ENCODE results near the gene AMIGO1. TPM values are rescaled to one million over a fixed set of nuclear protein-coding genes. Genes with fewer than 3 reads are reported as not detected.

The AMIGO1 gene
- total RNA-seq, 3 donors from 2014 or later (not counting 1 experiment from before 2014, with no cell fraction given): 5.0 to 10.7 (median 7.8) TPM

GRCh38 chr1:109488696-109489095 lies 20.8 kb downstream of the AMIGO1 start:
- Mint-ChIP-seq H3K4me3 (no peak overlapping the region), H3K4me1 (peaks cover 9 to 22% of the 10 kb centered on the region in 2 donors), H3K27me3 (ENCODE audit: low read depth in 2 of 2) (no peaks in the 10 kb centered on the region), H3K27ac (no peak overlapping the region), H3K36me3 (no peaks in the 10 kb centered on the region), H3K9me3 (no peaks in the 10 kb centered on the region)
- no peaks in the 10 kb centered on the region for H3K27me3 ChIP-seq (ENCODE audit: control insufficient read depth, insufficient read depth, low read length)
- H3K27ac ChIP-seq (ENCODE audit: low read length): no peak overlapping the region
- WGBS (ENCODE audit: insufficient coverage): 96% methylated on average over 12 of the region's 12 CpGs
- intact Hi-C loops (cut with micrococcal nuclease): no loop called here
- peaks cover 23% of the 10 kb centered on the region for H3K4me1 ChIP-seq (ENCODE audit: control insufficient read depth, insufficient read depth, low read length)
- DNase-seq: no peak
- no peak for ATAC-seq
- no peaks in the 10 kb centered on the region for H3K36me3 ChIP-seq (ENCODE audit: control insufficient read depth, insufficient read depth, low read length)
- H3K9me3 ChIP-seq (ENCODE audit: control insufficient read depth, insufficient read depth, low read length): no peaks in the 10 kb centered on the region
- no peak overlapping the region for H3K4me3 ChIP-seq (ENCODE audit: low read length)
- TF ChIP-seq CTCF (IDR thresholded peaks at IDR 0.05): no peak

GRCh38 chr1:109488201-109488600 lies 21.3 kb downstream of the AMIGO1 start:
- WGBS (ENCODE audit: insufficient coverage): 98% methylated on average over 5 of the region's 5 CpGs
- DNase-seq (no peak), ATAC-seq (no peak)
- H3K27ac ChIP-seq (ENCODE audit: low read length): no peak overlapping the region
- H3K9me3 ChIP-seq (ENCODE audit: control insufficient read depth, insufficient read depth, low read length): no peaks in the 10 kb centered on the region
- TF ChIP-seq CTCF (IDR thresholded peaks at IDR 0.05): no peak
- no peaks in the 10 kb centered on the region for H3K27me3 ChIP-seq (ENCODE audit: control insufficient read depth, insufficient read depth, low read length)
- no peaks in the 10 kb centered on the region for H3K27me3 Mint-ChIP-seq (ENCODE audit: low read depth in 2 of 2)
- H3K9me3 Mint-ChIP-seq: no peaks in the 10 kb centered on the region
- no peaks in the 10 kb centered on the region for H3K36me3 Mint-ChIP-seq
- no peak overlapping the region for H3K4me3 Mint-ChIP-seq
- H3K4me1 Mint-ChIP-seq: peaks cover 13 to 26% of the 10 kb centered on the region in 2 donors
- intact Hi-C loops (cut with micrococcal nuclease): no loop called here
- no peak overlapping the region for H3K4me3 ChIP-seq (ENCODE audit: low read length)
- no peak overlapping the region for H3K27ac Mint-ChIP-seq
- no peaks in the 10 kb centered on the region for H3K36me3 ChIP-seq (ENCODE audit: control insufficient read depth, insufficient read depth, low read length)
- peaks cover 22% of the 10 kb centered on the region for H3K4me1 ChIP-seq (ENCODE audit: control insufficient read depth, insufficient read depth, low read length)

- Histone ChIP-seq H3K9me3 (ENCODE audit: control insufficient read depth, insufficient read depth, low read length) (no peaks in the 10 kb centered on the region), H3K27ac (ENCODE audit: low read length) (no peak overlapping the region), H3K36me3 (ENCODE audit: control insufficient read depth, insufficient read depth, low read length) (no peaks in the 10 kb centered on the region), H3K4me3 (ENCODE audit: low read length) (no peak overlapping the region), H3K4me1 (ENCODE audit: control insufficient read depth, insufficient read depth, low read length) (peaks cover 22% of the 10 kb centered on the region), H3K27me3 (ENCODE audit: control insufficient read depth, insufficient read depth, low read length) (no peaks in the 10 kb centered on the region)
- Mint-ChIP-seq H3K27ac (no peak overlapping the region), H3K9me3 (no peaks in the 10 kb centered on the region), H3K4me3 (no peak overlapping the region), H3K27me3 (ENCODE audit: low read depth in 2 of 2) (no peaks in the 10 kb centered on the region), H3K4me1 (peaks cover 22 to 30% of the 10 kb centered on the region in 2 donors), H3K36me3 (no peaks in the 10 kb centered on the region)
- ATAC-seq (no peak), DNase-seq (no peak)
- intact Hi-C loops (cut with micrococcal nuclease): no loop called here
- 96% methylated on average over 5 of the region's 5 CpGs for WGBS (ENCODE audit: insufficient coverage)
- TF ChIP-seq CTCF (IDR thresholded peaks at IDR 0.05): no peak
Observed at GRCh38 chr1:109487261-109487660, 22.3 kb downstream of the AMIGO1 start.

GRCh38 chr1:109485001-109485400 lies 24.5 kb downstream of the AMIGO1 start:
- H3K36me3 ChIP-seq (ENCODE audit: control insufficient read depth, insufficient read depth, low read length): no peaks in the 10 kb centered on the region
- no peak overlapping the region for H3K27ac ChIP-seq (ENCODE audit: low read length)
- peaks cover 22 to 24% of the 10 kb centered on the region in 2 donors for H3K4me1 Mint-ChIP-seq
- no peaks in the 10 kb centered on the region for H3K9me3 ChIP-seq (ENCODE audit: control insufficient read depth, insufficient read depth, low read length)
- peak overlapping the region; percentile 89 for H3K4me3 Mint-ChIP-seq
- DNase-seq (no peak), ATAC-seq (no peak)
- no peaks in the 10 kb centered on the region for H3K9me3 Mint-ChIP-seq
- no peaks in the 10 kb centered on the region for H3K27me3 ChIP-seq (ENCODE audit: control insufficient read depth, insufficient read depth, low read length)
- peak overlapping the region; percentile 83 to 87 for H3K27ac Mint-ChIP-seq
- WGBS (ENCODE audit: insufficient coverage): 42% methylated on average over 2 of the region's 3 CpGs
- H3K27me3 Mint-ChIP-seq (ENCODE audit: low read depth in 2 of 2): peaks cover 7 to 9% of the 10 kb centered on the region in 2 donors
- intact Hi-C loops (cut with micrococcal nuclease): no loop called here
- H3K4me3 ChIP-seq (ENCODE audit: low read length): no peak overlapping the region
- no peak for TF ChIP-seq CTCF (IDR thresholded peaks at IDR 0.05)
- peaks cover 17% of the 10 kb centered on the region for H3K4me1 ChIP-seq (ENCODE audit: control insufficient read depth, insufficient read depth, low read length)
- no peaks in the 10 kb centered on the region for H3K36me3 Mint-ChIP-seq
